Fibroblast of villous mesenchyme (primary cell): Measurements from ENCODE around the gene SECTM1. TPM values are rescaled to one million over a fixed set of nuclear protein-coding genes. Genes with fewer than 3 reads are reported as not detected.

Experiments used
- DNase-seq: peaks from one replicate; pipeline ENCODE4 v3.0.0-alpha.2; 2010; ENCODE audit warnings: low read depth
- H3K4me3 ChIP-seq: 2 replicates; pipeline ENCODE4 v1.5.1; 2011; ENCODE audit warnings: low read depth, mild to moderate bottlenecking, low read length
- CTCF ChIP-seq: IDR thresholded peaks from 2 replicates; pipeline ENCODE4 v1.5.1; 2012; ENCODE audit warnings: low read depth, mild to moderate bottlenecking, low read length; ENCODE audit not compliant: insufficient read depth
- total RNA-seq: library from RNA; depleted of rRNA; stranded (reverse); fragments of >200 nt; gene quantifications from 2 replicates; pipeline ENCODE4 v1.2.3, GENCODE V29; 2012

SECTM1 gene
- total RNA-seq, 1 donor: 24.2 TPM

- DNase-seq: no peak
- no peak overlapping the region for H3K4me3 ChIP-seq
- TF ChIP-seq CTCF: no peak
Observed at GRCh38 chr17:82275326-82275725, 58.2 kb downstream of the SECTM1 start.

- no peak for TF ChIP-seq CTCF
- H3K4me3 ChIP-seq: peak overlapping the region; percentile 86
- no peak for DNase-seq
Observed at GRCh38 chr17:82274134-82275020, 59.2 kb downstream of the SECTM1 start.

- peak; percentile 89 for DNase-seq
- TF ChIP-seq CTCF: no peak
- H3K4me3 ChIP-seq: peak within 1 kb of the TSS; percentile 86
Observed at GRCh38 chr17:82273327-82274133, 60.0 kb downstream of the SECTM1 start, which contains the start of gene CSNK1D. TSS of gene CSNK1D (minus strand) at chr17:82273700. CDS start at chr17:82273381, 319 bp downstream.

- no peak for TF ChIP-seq CTCF
- DNase-seq: peak; percentile 19
- peak overlapping the region; percentile 86 for H3K4me3 ChIP-seq
Observed at GRCh38 chr17:82272495-82273326, 60.9 kb downstream of the SECTM1 start.

- no peak for DNase-seq
- H3K4me3 ChIP-seq: peak overlapping the region; percentile 86
- TF ChIP-seq CTCF: no peak
Observed at GRCh38 chr17:82271401-82271800, 62.2 kb downstream of the SECTM1 start.

Other genes starting within 250 kb of the SECTM1 start
- 274 and 280 TPM in 2 replicates for gene FASN, start 235.5 kb downstream of the SECTM1 start, total RNA-seq
- 19.9 and 20.6 TPM in 2 replicates for gene CCDC57, start 120.9 kb downstream of the SECTM1 start, total RNA-seq
- 131 and 174 TPM in 2 replicates for gene SLC16A3, start 104.7 kb downstream of the SECTM1 start, total RNA-seq
- gene CSNK1D, start 60.1 kb downstream of the SECTM1 start, total RNA-seq: 49.3 and 57.0 TPM in 2 replicates
- gene CD7, start 16.2 kb downstream of the SECTM1 start, total RNA-seq: not detected in 2 replicates
- under 0.01 TPM in 1 of 2 replicates, not detected in the other for gene TEX19, start 25.5 kb upstream of the SECTM1 start, total RNA-seq
- gene UTS2R, start 38.0 kb upstream of the SECTM1 start, total RNA-seq: not detected in 2 replicates
- gene HEXD, start 84.6 kb upstream of the SECTM1 start, total RNA-seq: 11.0 and 12.5 TPM in 2 replicates
- gene OGFOD3, start 84.8 kb upstream of the SECTM1 start, total RNA-seq: 20.7 and 28.0 TPM in 2 replicates
- gene CYBC1, start 117.0 kb upstream of the SECTM1 start, total RNA-seq: 46.2 and 59.6 TPM in 2 replicates
- 21.6 and 30.3 TPM in 2 replicates for gene NARF, start 125.0 kb upstream of the SECTM1 start, total RNA-seq
- 34.1 and 46.6 TPM in 2 replicates for gene FOXK2, start 186.0 kb upstream of the SECTM1 start, total RNA-seq